EL (cell line): Measurements from ENCODE around the gene DPP3.
"Not testable (repeated sequence)": the region's sequence is repeated elsewhere in the genome, so short reads cannot be mapped to it uniquely, and the experiment has no call there.

ENCODE experiments used
- DNase-seq: peaks from one replicate; pipeline ENCODE4 v3.0.0-alpha.2; 2016

The DPP3 gene

DNA sequence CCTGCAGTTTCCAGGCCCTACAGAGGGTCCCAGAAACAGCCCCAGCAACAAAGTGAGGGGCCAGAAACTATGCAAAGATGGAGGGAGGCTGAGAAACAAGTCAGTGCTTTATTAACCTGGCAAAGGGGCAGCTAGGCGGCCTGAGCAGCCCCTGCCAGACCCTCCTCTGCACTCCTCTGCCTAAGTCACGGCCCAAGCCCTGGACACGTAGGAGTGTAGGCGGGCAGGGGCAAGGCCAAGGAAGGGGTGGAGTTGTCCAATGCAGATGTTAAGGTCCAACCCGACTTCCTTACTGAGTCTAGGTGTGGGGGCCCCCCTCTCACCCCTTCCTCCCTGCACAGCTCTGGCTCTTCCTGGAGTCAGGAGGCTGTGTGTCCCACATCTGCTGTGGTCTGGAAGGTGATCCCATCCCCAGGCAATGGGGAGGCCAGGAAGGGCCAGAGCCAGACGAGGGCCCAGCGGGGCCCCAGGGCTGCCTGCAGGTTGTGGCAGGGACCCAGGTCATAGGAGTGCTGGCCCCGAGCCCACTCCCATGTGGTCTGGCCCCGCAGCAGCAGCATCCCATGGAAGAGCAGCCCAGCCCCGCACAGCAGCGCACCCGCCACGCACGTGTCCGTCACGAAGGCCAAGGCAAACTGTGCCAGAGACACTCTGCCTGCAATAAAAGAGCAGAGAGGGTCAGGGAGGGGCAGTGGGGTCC, 59.1 kb downstream of the DPP3 start:
- DNase-seq, result no peak

DNA sequence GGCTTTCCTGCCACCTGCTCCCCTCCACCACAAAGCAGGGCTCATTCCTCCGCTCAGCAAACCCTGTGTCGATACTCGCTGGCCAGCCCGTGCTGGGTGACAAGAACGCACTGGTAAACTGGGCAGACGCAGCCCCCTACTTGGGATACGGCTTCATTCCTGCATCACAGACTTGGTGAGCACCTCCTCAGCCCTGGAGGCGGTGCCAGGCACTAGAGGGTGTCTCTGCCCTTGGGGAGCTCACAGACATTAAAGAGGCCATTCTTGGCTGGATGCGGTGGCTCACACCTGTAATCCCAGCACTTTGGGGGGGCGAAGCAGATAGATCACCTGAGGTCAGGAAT, 59.6 kb downstream of the DPP3 start:
- no peak for DNase-seq

GRCh38 chr11:66540598-66540997, 60.4 kb downstream of the DPP3 start:
- not testable (repeated sequence) for DNase-seq

GRCh38 chr11:66541892-66542291, 61.7 kb downstream of the DPP3 start:
- no peak for DNase-seq

GRCh38 chr11:66542362-66542761, 62.1 kb downstream of the DPP3 start:
- DNase-seq, result peak; percentile 43

GRCh38 chr11:66543263-66544107, 63.3 kb downstream of the DPP3 start:
- DNase-seq, result peak; percentile 26

GRCh38 chr11:66544952-66545351, 64.7 kb downstream of the DPP3 start:
- not testable (repeated sequence) for DNase-seq

DNA sequence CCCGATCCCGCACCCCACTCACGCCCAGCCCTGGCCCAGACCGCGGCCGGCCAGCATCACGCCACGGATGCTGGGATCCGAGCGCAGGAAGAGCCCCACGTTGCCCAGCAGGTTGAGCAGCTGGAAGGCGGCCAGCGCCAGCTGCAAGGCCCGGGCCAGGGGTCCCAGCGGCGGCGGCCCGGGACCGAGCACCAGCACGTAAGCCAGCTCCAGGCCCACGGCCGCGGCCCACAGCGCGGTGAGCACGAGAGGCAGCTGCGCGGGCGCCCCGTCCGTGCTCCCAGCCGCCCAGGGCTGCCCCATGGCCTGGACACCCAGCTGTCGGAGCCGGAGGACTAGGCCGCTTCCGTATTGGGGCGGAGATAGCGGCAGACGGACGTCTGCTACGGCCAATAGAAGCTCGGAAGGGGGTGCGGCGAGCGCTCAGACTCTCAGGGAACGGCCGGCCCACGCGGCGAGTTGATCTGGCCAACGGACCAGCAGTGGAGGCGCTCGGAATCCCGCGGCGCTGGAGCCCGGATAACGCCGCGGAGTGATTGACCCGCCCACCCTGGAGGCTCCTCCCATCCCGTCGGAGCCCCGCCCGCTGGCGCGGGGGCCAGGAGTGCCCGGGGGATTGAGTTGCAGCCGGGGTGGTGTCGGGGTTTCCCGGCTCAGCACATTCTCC, 65.6 kb downstream of the DPP3 start, which contains the start of gene ZDHHC24:
Gene ZDHHC24, minus strand, starts transcription at position 348 of the 667 bp plus-strand sequence. Its CDS starts 45 bp downstream, at position 303.
- peak; percentile 98 for DNase-seq

- DNase-seq, result peak; percentile 20
These were observed 66.2 kb downstream of the DPP3 start, which contains the start of gene ACTN3 for GRCh38 chr11:66546368-66546965. TSS of gene ACTN3 (plus strand) at chr11:66546903. CDS start at chr11:66546938, 35 bp downstream.

GRCh38 chr11:66546966-66547661, 66.9 kb downstream of the DPP3 start:
- DNase-seq, result no peak

- DNase-seq, result no peak
These were observed 67.4 kb downstream of the DPP3 start for GRCh38 chr11:66547662-66548009.

DNA sequence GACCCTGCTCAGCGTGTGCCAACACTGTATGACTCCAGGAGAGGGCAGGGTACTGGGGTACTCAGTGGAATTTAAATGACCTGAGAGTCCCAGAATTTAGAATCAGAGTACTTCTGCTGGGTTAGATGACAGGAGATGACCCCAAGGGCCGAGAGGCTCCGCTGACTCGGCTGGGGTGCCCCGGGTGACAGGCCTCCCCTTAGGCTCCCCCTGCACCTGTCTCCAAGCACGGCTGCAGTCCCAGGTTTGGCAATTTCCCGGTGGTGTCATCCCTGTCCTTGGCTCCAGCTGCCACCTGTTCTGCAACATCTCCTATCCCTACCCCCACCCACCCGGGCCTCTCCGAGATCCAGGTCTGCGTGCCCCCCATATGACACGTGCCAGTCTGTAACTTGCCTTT, 67.8 kb downstream of the DPP3 start:
- DNase-seq, result no peak

GRCh38 chr11:66548774-66549630, 68.8 kb downstream of the DPP3 start:
- DNase-seq, result no peak

DNA sequence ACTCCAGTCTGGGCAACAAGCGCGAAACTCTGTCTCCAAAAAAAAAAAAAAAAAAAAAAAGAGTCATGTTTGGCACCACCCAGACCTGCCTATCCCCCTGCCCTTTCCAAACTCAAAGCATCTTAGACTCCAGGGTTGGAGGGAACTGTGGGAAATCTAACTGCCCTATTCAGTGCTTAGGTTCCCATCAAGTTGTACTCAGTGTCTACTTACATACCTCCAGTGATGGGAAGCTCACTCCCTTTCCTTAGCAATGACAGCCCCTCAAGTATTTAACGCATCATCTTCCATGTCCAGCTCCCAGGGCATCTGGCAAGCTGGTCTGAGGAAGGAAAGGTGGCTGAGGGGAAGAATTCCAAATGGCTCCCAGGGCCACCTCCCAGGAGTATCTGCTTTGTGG, 69.5 kb downstream of the DPP3 start:
- DNase-seq, result no peak

DNA sequence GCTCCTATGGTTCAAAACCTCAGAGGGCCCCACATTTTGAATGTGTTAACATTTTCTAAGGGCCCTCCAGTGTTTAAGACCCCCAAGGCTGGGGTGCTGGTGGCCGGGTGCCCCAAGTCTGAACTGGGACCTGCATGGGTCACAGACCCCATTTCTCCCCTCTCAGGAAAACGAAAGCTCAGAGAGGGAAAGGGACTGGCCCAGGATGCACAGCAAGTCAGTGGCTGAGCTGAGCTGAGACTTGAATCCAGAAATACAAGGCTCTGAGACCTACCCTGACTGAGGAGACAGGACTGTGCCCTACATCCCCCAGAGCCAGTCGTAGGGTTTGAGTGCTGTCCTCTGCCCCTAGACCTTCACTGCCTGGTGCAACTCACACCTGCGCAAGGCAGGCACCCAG, 70.7 kb downstream of the DPP3 start:
- DNase-seq, result no peak

DNA sequence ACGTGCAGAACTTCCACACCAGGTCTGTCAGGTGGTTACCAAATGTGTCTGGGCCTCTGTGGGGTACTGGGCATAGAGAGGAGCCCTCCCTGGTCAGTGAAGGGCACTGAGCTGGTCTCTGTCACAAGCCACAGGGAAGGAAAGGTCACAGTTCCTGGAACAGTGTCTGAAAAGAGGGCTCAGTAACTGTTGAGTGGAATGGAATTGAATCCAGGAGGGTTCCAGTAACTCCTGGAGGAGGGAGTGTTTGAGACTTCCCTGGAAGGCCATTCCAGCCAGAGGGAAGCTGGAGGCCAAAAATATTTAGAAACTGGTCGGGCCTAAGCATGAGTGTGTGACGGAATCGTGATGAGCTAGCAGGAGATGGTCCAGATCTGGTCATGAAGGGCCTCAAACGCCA, 74.4 kb downstream of the DPP3 start:
- no peak for DNase-seq

- no peak for DNase-seq
These were observed 75.2 kb downstream of the DPP3 start for GRCh38 chr11:66555416-66555815.

- DNase-seq, result no peak
These were observed 75.9 kb downstream of the DPP3 start for GRCh38 chr11:66556086-66556485.

GRCh38 chr11:66557733-66558326, 77.6 kb downstream of the DPP3 start:
- DNase-seq, result no peak
